Measurements from ENCODE around the gene PPP2R1A. TPM values are rescaled to one million over a fixed set of nuclear protein-coding genes. Genes with fewer than 3 reads are reported as not detected.

PPP2R1A gene
- total RNA-seq, 4 donors from 2014 or later = 38.5 to 223 (median 134) TPM

- no peak overlapping the region for H3K27ac ChIP-seq
- no peak overlapping the region for H3K4me3 ChIP-seq
- H3K9me3 ChIP-seq = no peaks in the 10 kb centered on the region
- no peak for TF ChIP-seq POLR2A (IDR thresholded peaks at IDR 0.05)
- no peaks in the 10 kb centered on the region for H3K36me3 ChIP-seq
- DNase-seq = no peak
- H3K4me1 ChIP-seq = no peaks in the 10 kb centered on the region
- intact Hi-C loops (cut with DNase I; ENCODE audit: low total_unique reads) = no loop called here
- H3K27me3 ChIP-seq = no peaks in the 10 kb centered on the region
Measured at GRCh38 chr19:52234406-52234805, 44.6 kb downstream of the PPP2R1A start.

- intact Hi-C loops (cut with DNase I; ENCODE audit: low total_unique reads) = no loop called here
- no peaks in the 10 kb centered on the region for H3K9me3 ChIP-seq
- no peak for TF ChIP-seq POLR2A (IDR thresholded peaks at IDR 0.05)
- TF ChIP-seq CTCF (IDR thresholded peaks at IDR 0.05) = no peak
- no peaks in the 10 kb centered on the region for H3K4me1 ChIP-seq
- no peaks in the 10 kb centered on the region for H3K36me3 ChIP-seq
- no peak for DNase-seq
- H3K27ac ChIP-seq = no peak overlapping the region
- H3K27me3 ChIP-seq = no peaks in the 10 kb centered on the region
- no peak overlapping the region for H3K4me3 ChIP-seq
Measured at GRCh38 chr19:52237197-52237596, 47.3 kb downstream of the PPP2R1A start.

GRCh38 chr19:52237771-52238400 is 48.0 kb downstream of the PPP2R1A start:
- Histone ChIP-seq H3K4me3 (no peak overlapping the region), H3K27ac (no peak overlapping the region), H3K36me3 (no peaks in the 10 kb centered on the region), H3K27me3 (no peaks in the 10 kb centered on the region), H3K9me3 (no peaks in the 10 kb centered on the region), H3K4me1 (no peaks in the 10 kb centered on the region)
- DNase-seq = peak; percentile 56 to 68
- intact Hi-C loops (cut with DNase I; ENCODE audit: low total_unique reads) = no loop called here
- no peak for TF ChIP-seq POLR2A (IDR thresholded peaks at IDR 0.05)
- TF ChIP-seq CTCF (IDR thresholded peaks at IDR 0.05) = peak; percentile 78 to 88 (median 82)

GRCh38 chr19:52244021-52244420 is 54.2 kb downstream of the PPP2R1A start:
- Histone ChIP-seq H3K27ac (no peak overlapping the region), H3K4me1 (no peaks in the 10 kb centered on the region), H3K9me3 (no peaks in the 10 kb centered on the region), H3K4me3 (no peak overlapping the region), H3K27me3 (no peaks in the 10 kb centered on the region), H3K36me3 (no peaks in the 10 kb centered on the region)
- no peak for DNase-seq
- no peak for TF ChIP-seq POLR2A (IDR thresholded peaks at IDR 0.05)
- no peak for TF ChIP-seq CTCF (IDR thresholded peaks at IDR 0.05)
- intact Hi-C loops (cut with DNase I; ENCODE audit: low total_unique reads) = loop anchor here (5.0 kb wide), 1 partner anchor 107 kb away; the partner anchor contains the start of gene ZNF616

GRCh38 chr19:52248241-52248640 is 58.4 kb downstream of the PPP2R1A start:
- Histone ChIP-seq H3K4me1 (no peaks in the 10 kb centered on the region), H3K27me3 (no peaks in the 10 kb centered on the region), H3K4me3 (no peak overlapping the region), H3K36me3 (no peaks in the 10 kb centered on the region), H3K27ac (no peak overlapping the region), H3K9me3 (no peaks in the 10 kb centered on the region)
- DNase-seq = peak in 1 of 2 donors; percentile 24
- intact Hi-C loops (cut with DNase I; ENCODE audit: low total_unique reads) = no loop called here
- TF ChIP-seq POLR2A (IDR thresholded peaks at IDR 0.05) (no peak), CTCF (IDR thresholded peaks at IDR 0.05) (peak; percentile 16 to 42 (median 31))
